Fibroblast of peridontal ligament (primary cell): ENCODE results near the gene TMEM145.
"Not testable (repeated sequence)": the region's sequence is repeated elsewhere in the genome, so short reads cannot be mapped to it uniquely, and the experiment has no call there.

Source experiments
- DNase-seq: peaks from one replicate; pipeline ENCODE4 v3.0.0-alpha.2; 2010; ENCODE audit errors: extremely low read depth

Gene TMEM145

DNA sequence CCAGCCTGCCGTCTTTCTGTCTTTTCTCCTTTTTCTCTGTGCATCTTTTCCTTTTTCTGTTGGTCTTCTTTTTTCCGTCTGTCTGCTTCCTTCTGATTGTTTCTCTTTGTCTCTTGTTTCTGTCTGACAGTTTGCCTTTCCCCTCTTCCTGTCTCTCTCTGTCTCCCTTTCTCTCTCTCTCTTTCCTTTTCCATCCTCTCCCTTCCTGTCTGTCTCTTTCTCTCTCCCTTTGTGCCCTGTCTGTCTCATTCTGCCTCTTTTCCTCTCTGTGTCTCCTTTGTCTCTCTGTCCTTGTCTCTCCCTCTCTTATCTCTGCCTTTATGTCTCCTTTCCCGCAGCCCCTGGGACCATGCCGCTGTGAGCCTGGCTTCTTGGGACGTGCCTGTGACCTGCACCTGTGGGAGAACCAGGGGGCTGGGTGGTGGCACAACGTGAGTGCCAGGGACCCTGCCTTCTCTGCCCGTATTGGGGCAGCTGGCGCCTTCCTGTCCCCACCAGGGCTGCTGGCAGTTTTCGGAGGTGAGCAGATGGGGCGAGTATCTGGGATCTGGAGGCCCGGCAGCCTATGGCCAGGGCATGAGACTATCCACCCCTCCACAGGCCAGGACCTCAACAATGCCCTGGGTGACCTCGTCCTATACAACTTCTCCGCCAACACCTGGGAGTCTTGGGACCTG is 21.7 kb downstream of the TMEM145 start:
- no peak for DNase-seq

GRCh38 chr19:42335374-42335936 is 22.3 kb downstream of the TMEM145 start:
- no peak for DNase-seq

DNA sequence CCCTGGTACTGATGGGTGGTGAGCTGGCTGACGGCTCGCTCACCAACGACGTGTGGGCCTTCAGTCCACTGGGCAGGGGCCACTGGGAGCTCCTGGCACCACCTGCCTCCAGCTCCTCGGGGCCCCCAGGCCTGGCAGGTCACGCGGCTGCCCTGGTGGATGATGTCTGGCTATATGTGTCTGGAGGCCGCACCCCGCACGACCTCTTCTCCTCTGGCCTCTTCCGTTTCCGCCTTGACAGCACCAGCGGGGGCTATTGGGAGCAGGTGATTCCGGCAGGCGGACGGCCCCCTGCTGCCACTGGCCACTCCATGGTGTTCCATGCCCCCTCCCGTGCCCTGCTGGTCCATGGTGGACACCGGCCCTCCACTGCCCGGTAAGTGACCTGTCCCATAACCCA is 22.9 kb downstream of the TMEM145 start:
- DNase-seq: no peak

GRCh38 chr19:42339126-42339860 is 26.2 kb downstream of the TMEM145 start:
- DNase-seq: not testable (repeated sequence)

GRCh38 chr19:42339922-42340321 is 26.8 kb downstream of the TMEM145 start:
- not testable (repeated sequence) for DNase-seq

GRCh38 chr19:42343344-42344110 is 30.4 kb downstream of the TMEM145 start:
- no peak for DNase-seq

GRCh38 chr19:42344336-42344893 is 31.3 kb downstream of the TMEM145 start:
- no peak for DNase-seq

GRCh38 chr19:42345191-42345812 is 32.2 kb downstream of the TMEM145 start:
- DNase-seq: peak; percentile 54

DNA sequence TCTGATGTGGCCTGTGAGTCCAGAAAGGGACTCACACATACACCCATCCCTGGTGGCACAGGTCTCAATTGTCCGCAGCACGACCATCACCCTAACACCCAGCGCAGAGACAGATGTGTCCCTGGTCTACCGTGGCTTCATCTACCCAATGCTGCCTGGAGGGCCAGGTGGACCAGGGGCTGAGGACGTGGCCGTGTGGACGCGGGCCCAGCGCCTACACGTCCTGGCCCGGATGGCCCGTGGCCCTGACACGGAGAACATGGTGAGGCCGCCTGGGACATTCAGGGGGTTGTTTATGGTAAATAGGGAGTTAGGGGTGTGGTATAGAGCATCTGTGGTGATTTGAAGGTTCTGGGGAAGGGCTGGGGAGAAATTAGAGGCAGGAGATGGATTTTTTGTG is 35.1 kb downstream of the TMEM145 start:
- no peak for DNase-seq

DNA sequence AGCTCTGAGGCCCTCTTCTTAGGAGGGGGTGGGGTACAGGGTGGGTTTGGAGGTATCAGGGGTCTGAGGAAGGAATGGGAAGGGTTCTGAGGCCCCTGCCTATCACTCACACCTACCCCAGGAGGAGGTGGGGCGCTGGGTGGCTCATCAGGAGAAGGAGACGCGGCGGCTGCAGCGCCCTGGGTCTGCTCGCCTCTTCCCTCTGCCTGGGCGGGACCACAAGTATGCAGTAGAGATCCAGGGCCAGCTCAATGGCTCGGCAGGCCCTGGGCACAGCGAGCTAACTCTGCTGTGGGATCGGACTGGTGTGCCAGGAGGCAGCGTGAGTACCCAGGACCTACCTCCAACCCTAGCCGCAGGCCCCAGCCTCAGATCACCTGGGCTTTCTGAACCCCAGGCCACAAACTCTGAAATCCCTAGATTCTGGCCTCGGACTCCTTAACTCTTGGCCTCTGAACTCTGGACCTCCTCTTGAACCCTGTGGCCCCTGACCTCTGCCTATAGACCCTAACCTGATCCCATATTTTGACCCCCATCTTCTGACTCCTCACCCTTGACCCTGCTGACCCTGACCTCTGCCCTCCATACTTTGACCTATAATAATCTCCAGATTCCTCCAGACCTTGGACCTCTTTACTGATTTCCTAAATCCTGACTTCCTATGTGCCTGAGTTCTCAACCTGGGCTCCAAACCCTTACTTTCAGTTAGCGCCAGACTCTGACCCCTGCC is 36.4 kb downstream of the TMEM145 start:
- no peak for DNase-seq

DNA sequence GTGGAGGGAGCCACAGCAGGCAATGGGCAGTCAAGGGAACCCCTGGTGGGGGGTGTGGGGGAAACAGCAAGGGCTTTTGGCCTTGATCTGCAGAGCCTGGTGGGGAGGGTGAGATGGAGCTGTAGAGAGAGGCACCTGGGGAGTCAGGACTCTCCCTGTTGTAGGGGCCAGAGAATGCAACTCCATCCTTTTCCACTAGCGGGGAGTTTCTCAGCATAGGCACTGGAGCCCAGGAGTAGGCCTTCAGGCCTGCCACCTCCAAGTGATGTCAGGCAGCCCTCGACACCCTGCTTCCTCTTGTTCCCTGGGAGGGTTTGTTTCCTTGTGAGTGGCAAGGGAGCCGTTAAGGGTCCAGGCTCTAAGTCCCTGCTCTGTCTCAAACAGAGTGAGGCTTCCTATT is 37.3 kb downstream of the TMEM145 start:
- no peak for DNase-seq

- DNase-seq: no peak
These were observed 38.1 kb downstream of the TMEM145 start for GRCh38 chr19:42351079-42351735.

DNA sequence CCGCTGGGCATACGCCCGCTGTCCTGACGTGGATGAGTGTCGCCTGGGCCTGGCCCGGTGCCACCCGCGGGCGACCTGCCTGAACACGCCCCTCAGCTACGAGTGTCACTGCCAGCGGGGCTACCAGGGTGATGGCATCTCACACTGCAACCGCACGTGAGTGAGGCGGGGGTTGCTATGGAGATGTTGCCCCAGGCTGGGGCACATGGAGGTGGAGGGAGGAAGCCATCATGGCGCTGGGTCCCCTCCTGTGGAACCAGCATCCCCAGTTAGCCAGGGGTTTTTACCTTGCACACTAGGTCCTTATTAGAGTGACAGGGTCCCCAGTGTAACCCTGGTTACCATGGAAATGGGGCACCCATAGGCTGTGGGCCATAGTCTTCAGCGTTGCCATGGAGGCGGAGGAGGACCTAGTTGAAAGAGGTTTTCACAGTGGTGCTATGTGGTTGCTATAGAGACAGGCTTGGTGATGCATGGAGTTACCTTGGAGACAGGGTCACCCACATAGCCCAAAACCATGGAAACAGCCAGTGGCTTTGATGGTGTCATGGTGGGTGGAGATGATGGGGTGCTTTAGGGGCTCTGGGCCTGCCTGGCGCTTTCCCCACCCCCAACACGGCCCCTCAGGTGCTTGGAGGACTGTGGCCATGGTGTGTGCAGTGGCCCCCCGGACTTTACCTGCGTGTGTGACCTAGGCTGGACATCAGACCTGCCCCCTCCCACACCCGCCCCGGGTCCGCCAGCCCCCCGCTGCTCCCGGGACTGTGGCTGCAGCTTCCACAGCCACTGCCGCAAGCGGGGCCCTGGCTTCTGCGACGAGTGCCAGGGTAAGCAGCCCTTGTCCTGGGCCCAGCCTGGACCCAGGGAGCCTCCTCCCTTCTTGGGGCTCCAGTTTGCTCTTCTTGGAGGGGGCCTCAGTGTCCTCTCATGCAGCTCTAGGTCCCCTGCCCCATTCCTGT is 39.5 kb downstream of the TMEM145 start:
- no peak for DNase-seq

GRCh38 chr19:42353341-42354015 is 40.4 kb downstream of the TMEM145 start:
- DNase-seq: no peak

- DNase-seq: no peak
These were observed 42.8 kb downstream of the TMEM145 start for GRCh38 chr19:42355896-42356295.

DNA sequence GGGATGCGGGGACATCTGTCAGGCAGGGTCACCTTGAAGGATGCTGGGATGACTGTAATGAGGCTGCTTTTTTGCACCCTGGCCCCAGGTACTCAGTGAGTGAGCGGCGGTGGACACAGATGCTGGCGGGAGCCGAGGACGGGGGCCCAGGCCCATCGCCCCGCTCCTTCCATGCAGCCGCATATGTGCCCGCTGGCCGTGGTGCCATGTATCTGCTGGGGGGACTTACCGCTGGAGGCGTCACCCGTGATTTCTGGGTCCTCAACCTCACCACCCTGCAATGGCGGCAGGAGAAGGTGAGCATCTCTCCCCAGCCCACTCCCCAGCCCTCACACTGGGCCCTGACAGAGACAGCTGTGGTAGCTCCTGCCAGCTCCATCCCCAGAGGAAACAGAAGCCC is 43.6 kb downstream of the TMEM145 start:
- no peak for DNase-seq

DNA sequence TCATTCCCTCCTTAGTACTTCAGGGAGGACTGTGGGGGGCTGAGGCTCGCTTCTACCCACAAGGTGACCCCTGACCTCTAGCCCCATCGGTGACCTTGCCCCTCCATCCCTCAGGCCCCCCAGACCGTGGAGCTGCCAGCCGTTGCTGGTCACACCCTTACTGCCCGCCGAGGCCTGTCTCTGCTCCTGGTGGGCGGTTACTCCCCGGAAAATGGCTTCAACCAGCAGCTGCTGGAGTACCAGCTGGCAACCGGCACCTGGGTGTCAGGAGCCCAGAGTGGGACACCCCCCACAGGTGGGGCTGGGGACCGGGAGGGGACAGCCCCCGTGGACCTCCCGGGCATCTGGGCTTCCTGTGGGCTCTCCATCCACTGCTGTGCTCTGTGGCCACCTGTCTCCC is 44.2 kb downstream of the TMEM145 start:
- no peak for DNase-seq

DNA sequence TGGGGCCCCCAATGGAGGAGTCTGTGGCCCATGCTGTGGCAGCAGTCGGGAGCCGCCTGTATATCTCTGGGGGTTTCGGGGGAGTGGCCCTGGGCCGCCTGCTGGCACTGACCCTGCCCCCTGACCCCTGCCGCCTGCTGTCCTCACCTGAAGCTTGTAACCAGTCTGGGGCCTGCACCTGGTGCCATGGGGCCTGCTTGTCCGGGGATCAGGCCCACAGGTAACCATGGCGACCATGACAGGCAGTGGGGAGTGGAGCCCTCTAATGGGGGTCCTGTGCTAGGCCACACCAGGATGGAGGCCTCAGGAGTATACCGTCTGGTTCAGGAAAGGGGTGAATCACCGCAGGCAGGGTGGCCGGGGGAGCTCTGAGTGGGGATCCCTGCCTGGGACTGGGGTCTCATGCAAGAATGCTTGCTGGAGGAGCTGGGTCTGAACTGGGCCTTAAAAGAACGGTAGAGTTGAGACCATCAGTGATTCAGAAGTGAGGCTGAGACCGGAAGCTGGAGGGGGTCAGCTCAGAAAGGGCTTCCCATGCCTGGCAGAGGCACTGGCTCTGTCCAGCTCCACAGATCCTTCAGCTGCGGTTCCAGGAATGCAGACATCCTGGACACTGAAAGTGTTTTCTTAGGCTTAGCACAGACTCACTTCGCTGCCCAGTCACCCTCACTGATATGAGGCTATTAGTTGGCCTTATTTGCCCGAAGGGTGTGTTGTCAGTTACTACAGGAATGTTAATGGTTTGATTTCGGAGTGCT is 47.9 kb downstream of the TMEM145 start:
- no peak for DNase-seq
